Brain microvascular endothelial cell (primary cell): Measurements from ENCODE around the gene ELOVL2.

Source experiments
- DNase-seq: peaks from one replicate; pipeline ENCODE4 v3.0.0-alpha.2; 2020
- H3K27ac ChIP-seq: fragments of 250-450 bp; sonication (Bioruptor Pico); 2 replicates; pipeline ENCODE4 v1.5.1; 2020; ENCODE audit warnings: mild to moderate bottlenecking, moderate library complexity
- H3K27me3 ChIP-seq: fragments of 250-450 bp; sonication (Bioruptor Pico); replicated peaks from 2 replicates; pipeline ENCODE4 v1.5.1; 2020; ENCODE audit warnings: mild to moderate bottlenecking
- H3K36me3 ChIP-seq: fragments of 250-450 bp; sonication (Bioruptor Pico); replicated peaks from 2 replicates; pipeline ENCODE4 v1.5.1; 2020; ENCODE audit warnings: mild to moderate bottlenecking
- H3K4me3 ChIP-seq: 2 replicates; pipeline ENCODE4 v1.5.1; 2011; ENCODE audit warnings: low read depth, mild to moderate bottlenecking, control low read depth, low read length, moderate library complexity
- CTCF ChIP-seq: IDR thresholded peaks from 2 replicates; pipeline ENCODE4 v1.5.1; 2011; ENCODE audit warnings: low read depth, mild to moderate bottlenecking, moderate library complexity, low read length, control low read depth, inconsistent platforms; ENCODE audit errors: missing control alignments
- in situ Hi-C: cut with HindIII; loops from 2 replicates; pipeline ENCODE4 v1.10.0; 2017; ENCODE audit warnings: low sequenced_read_pairs, low pct_ligation_motif_present

ELOVL2 gene

DNA sequence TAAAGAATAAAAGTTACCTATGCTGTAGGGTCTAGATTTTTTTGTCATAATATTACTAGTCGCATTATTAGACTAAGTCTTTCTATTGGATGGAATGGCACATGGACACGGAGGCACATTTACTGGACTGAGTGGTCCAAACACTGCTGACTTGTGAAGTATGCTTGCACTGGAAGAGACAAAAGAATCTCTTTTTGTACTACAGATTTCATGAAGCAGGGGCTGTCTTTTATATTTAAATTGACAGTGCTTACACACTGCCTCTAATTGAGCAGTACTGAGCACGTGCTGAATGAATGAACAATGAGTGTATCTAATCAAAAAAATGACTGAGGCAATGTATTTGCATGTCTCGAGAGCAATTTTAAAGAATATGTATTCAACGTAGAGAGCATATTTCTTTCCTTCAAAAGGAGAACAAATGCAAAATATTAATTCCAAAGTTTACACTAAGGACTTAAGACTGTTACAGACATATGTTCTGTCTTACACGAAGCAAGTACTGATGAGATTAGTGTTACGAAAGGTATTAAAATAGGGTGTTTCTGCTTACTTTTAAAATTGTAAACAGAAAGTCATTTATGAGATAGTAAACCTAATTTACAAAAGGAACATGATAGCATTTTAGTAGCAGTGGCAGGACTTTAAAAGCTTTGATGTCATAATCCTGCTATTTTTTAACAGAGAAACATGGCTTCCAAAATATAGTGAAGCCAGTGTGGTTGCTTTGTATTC is 8.3 kb downstream of the ELOVL2 start:
- H3K36me3 ChIP-seq = no peaks in the 10 kb centered on the region
- H3K27me3 ChIP-seq = no peaks in the 10 kb centered on the region
- no peak for TF ChIP-seq CTCF
- no peak overlapping the region for H3K27ac ChIP-seq
- in situ Hi-C loops = no loop called here
- no peak overlapping the region for H3K4me3 ChIP-seq
- no peak for DNase-seq

- no peak for TF ChIP-seq CTCF
- no peaks in the 10 kb centered on the region for H3K36me3 ChIP-seq
- H3K4me3 ChIP-seq = no peak overlapping the region
- peak; percentile 35 for DNase-seq
- in situ Hi-C loops = no loop called here
- H3K27me3 ChIP-seq = no peaks in the 10 kb centered on the region
- no peak overlapping the region for H3K27ac ChIP-seq
Measured at GRCh38 chr6:11033825-11034224, 10.3 kb downstream of the ELOVL2 start.

GRCh38 chr6:11030904-11031303 is 13.2 kb downstream of the ELOVL2 start:
- DNase-seq = no peak
- no peak overlapping the region for H3K4me3 ChIP-seq
- no peaks in the 10 kb centered on the region for H3K36me3 ChIP-seq
- no peak overlapping the region for H3K27ac ChIP-seq
- in situ Hi-C loops = no loop called here
- H3K27me3 ChIP-seq = no peaks in the 10 kb centered on the region
- TF ChIP-seq CTCF = no peak

DNA sequence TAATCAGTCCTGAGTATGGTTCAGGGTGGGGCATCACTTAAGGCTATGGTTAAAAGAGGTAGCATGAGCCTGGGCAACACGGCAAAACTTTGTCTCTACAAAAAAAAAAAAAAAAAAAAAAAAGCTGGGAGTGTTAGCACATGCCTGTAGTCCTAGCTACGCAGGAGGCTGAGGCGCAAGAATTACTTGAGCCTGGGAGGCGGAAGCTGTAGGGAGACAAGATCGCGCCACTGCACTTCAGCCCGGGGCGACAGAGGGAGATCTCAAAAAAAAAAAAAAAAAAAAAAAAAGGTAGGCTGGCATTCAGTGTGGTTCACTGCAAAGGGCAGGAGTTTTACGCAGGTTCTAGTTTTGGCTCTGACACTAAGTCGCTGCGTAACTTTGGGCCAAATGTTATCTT is 15.1 kb downstream of the ELOVL2 start:
- Histone ChIP-seq H3K27me3 (no peaks in the 10 kb centered on the region), H3K4me3 (no peak overlapping the region), H3K36me3 (no peaks in the 10 kb centered on the region), H3K27ac (no peak overlapping the region)
- no peak for DNase-seq
- TF ChIP-seq CTCF = no peak
- in situ Hi-C loops = no loop called here

GRCh38 chr6:11027565-11028110 is 16.5 kb downstream of the ELOVL2 start:
- no peak for TF ChIP-seq CTCF
- Histone ChIP-seq H3K27ac (no peak overlapping the region), H3K27me3 (no peaks in the 10 kb centered on the region), H3K4me3 (no peak overlapping the region), H3K36me3 (no peaks in the 10 kb centered on the region)
- in situ Hi-C loops = no loop called here
- no peak for DNase-seq
